ENCODE data around the gene ZNF554.

- TF ChIP-seq CTCF (IDR thresholded peaks at IDR 0.05) (no peak), POLR2A (IDR thresholded peaks at IDR 0.05) (no peak)
Observed at GRCh38 chr19:2782329-2782935, 37.2 kb upstream of the ZNF554 start.
